Heart left ventricle (tissue), 13 donors: ENCODE data around the gene EMP2.

ENCODE experiments used
- CTCF ChIP-seq, 12 donors: fragments of 200-600 bp; sonication (generic) in 4 of 12; IDR thresholded peaks; one replicate each; pipeline versions ENCODE4 v1.5.0 to v1.8.0; 2018 to 2022; ENCODE audit warnings: antibody characterized with exemption in 12 of 12, mild to moderate bottlenecking in 5 of 12
- POLR2A ChIP-seq, 2 donors: fragments of 450-650 bp; IDR thresholded peaks; one replicate each; pipeline ENCODE4 v1.6.1; 2017; ENCODE audit warnings: antibody characterized with exemption in 2 of 2, mild to moderate bottlenecking in 2 of 2, moderate library complexity in 2 of 2
- donor health status: ischemic (EF 13 %, LVEDD 7.1; RV severe dilation, severe dysfunction).
- donor health status: DM: no; HTN: yes; CAD: no.
- donor health status: DM: no; HTN: no; CAD: no.
- donor health status: ischemic (EF 25% LVEDD 6.9; RV normal size, moderate dysfunction).
- donor health status: ischemic (EF 25% LVEDD 5.7; RV mildly dilated, moderate dysfunction).
- donor health status: ischemic (EF 35%, LVEDD 5.7; RV mildly dilated, moderate dysfunction).
- donor health status: nonischemic (EF 11% LVEDD 7.7; RV severe dilation, severe dysfunction).
- donor health status: DM: yes; HTN: yes; CAD: no.
- donor health status: PGD.
- donor health status: ischemic (EF 29% LVEDD 5.4; RV normal size, mild dysfunction).
- donor health status: nonischemic (EF 23%, LVEDD 6.1; RV moderate dilation, normal function).

- TF ChIP-seq CTCF (IDR thresholded peaks at IDR 0.05) (no peak), POLR2A (IDR thresholded peaks at IDR 0.05) (no peak)
Observed at GRCh38 chr16:10607157-10607556, 26.8 kb upstream of the EMP2 start.
